HepG2 (cell line): ENCODE measurements around the gene PNLDC1. TPM values are rescaled to one million over a fixed set of nuclear protein-coding genes. Genes with fewer than 3 reads are reported as not detected.

ENCODE experiments used
- GMEB2 ChIP-seq: IDR thresholded peaks from 2 replicates; pipeline ENCODE4 v1.6.1; 2016; ENCODE audit warnings: missing biosample characterization, missing genetic modification reagents, low read depth
- RBFOX2 ChIP-seq: fragments of 200-400 bp; formaldehyde crosslinking; IDR thresholded peaks from 2 replicates; pipeline ENCODE4 v1.6.1; 2017; ENCODE audit warnings: low read depth, mild to moderate bottlenecking, low read length
- RFX5 ChIP-seq: IDR thresholded peaks from 2 replicates; pipeline ENCODE4 v1.6.1; 2011; ENCODE audit warnings: low read depth, low read length, improper control_type of control experiment
- THYN1 ChIP-seq: sonication (generic); formaldehyde crosslinking; IDR thresholded peaks from 2 replicates; pipeline ENCODE4 v1.8.1; 2023; ENCODE audit warnings: low read depth, mild to moderate bottlenecking, moderate library complexity, missing genetic modification reagents, borderline replicate concordance
- TIGD3 ChIP-seq: sonication (generic); formaldehyde crosslinking; IDR thresholded peaks from 2 replicates; pipeline ENCODE4 v1.5.1; 2020; ENCODE audit warnings: mild to moderate bottlenecking, missing genetic modification reagents, borderline replicate concordance
- ZIK1 ChIP-seq: sonication (generic); formaldehyde crosslinking; IDR thresholded peaks from 2 replicates; pipeline ENCODE4 v1.5.0; 2020; ENCODE audit warnings: mild to moderate bottlenecking, low read depth, missing genetic modification reagents, borderline replicate concordance
- ZNF496 ChIP-seq: sonication (generic); formaldehyde crosslinking; IDR thresholded peaks from 2 replicates; pipeline ENCODE4 v1.8.1; 2023; ENCODE audit warnings: mild to moderate bottlenecking, moderate library complexity, missing genetic modification reagents; ENCODE audit not compliant: insufficient replicate concordance
- ZNF503 ChIP-seq: sonication (generic); formaldehyde crosslinking; IDR thresholded peaks from 2 replicates; pipeline ENCODE4 v1.4.0; 2020; ENCODE audit warnings: missing genetic modification reagents
- ZNF768 ChIP-seq: sonication (generic); formaldehyde crosslinking; IDR thresholded peaks from 2 replicates; pipeline ENCODE4 v1.4.0; 2020; ENCODE audit warnings: missing genetic modification reagents
- ZNF777 ChIP-seq: sonication (generic); formaldehyde crosslinking; IDR thresholded peaks from 2 replicates; pipeline ENCODE4 v1.4.0; 2020; ENCODE audit warnings: missing genetic modification reagents
- polyA plus RNA-seq, 8 experiments: library from polyadenylated mRNA; depleted of rRNA in 3 of 8; stranded (reverse) in 7 of 8; unstranded in 1 of 8; fragments of >200 nt; fragmentation: Illumina TruSeq in 4 of 8; extraction: Trizol in 4 of 8; gene quantifications; 2 replicates each; pipeline versions ENCODE4 v1.2.1 to v1.2.3, GENCODE V29; 2011 to 2016; ENCODE audit warnings: low read depth in 4 of 8, missing spikeins in 1 of 8, mixed read lengths in 1 of 8; ENCODE audit not compliant: insufficient read depth in 1 of 8
- total RNA-seq, 5 experiments: library from RNA; depleted of rRNA; stranded (reverse); fragments of >200 nt; fragmentation: Illumina TruSeq; extraction: Trizol; gene quantifications; 2 replicates each; pipeline ENCODE4 v1.2.3, GENCODE V29; 2016; ENCODE audit warnings: low read depth in 1 of 5
- TF ChIP-seq, protein P1 (sequence below): IDR thresholded peaks from 2 replicates; pipeline ENCODE4 v1.6.1; 2012; ENCODE audit warnings: low read length, improper control_type of control experiment
- TF ChIP-seq, protein P2 (sequence below): sonication (generic); formaldehyde crosslinking; IDR thresholded peaks from 2 replicates; pipeline ENCODE4 v1.4.0; 2020; ENCODE audit warnings: missing genetic modification reagents, borderline replicate concordance
- TF ChIP-seq, protein P3 (sequence below): sonication (generic); formaldehyde crosslinking; IDR thresholded peaks from 2 replicates; pipeline ENCODE4 v1.4.0; 2020; ENCODE audit warnings: mild to moderate bottlenecking, missing genetic modification reagents

The PNLDC1 gene
- total and polyA plus RNA-seq, 2 of the 13 experiments (the other 11 are each of a cell fraction or from before 2014, with no cell fraction given) = not detected

GRCh38 chr6:159761873-159762680 lies 38.0 kb upstream of the PNLDC1 start, which contains the start of gene ACAT2 (continued):
- TF ChIP-seq, protein P1, sequence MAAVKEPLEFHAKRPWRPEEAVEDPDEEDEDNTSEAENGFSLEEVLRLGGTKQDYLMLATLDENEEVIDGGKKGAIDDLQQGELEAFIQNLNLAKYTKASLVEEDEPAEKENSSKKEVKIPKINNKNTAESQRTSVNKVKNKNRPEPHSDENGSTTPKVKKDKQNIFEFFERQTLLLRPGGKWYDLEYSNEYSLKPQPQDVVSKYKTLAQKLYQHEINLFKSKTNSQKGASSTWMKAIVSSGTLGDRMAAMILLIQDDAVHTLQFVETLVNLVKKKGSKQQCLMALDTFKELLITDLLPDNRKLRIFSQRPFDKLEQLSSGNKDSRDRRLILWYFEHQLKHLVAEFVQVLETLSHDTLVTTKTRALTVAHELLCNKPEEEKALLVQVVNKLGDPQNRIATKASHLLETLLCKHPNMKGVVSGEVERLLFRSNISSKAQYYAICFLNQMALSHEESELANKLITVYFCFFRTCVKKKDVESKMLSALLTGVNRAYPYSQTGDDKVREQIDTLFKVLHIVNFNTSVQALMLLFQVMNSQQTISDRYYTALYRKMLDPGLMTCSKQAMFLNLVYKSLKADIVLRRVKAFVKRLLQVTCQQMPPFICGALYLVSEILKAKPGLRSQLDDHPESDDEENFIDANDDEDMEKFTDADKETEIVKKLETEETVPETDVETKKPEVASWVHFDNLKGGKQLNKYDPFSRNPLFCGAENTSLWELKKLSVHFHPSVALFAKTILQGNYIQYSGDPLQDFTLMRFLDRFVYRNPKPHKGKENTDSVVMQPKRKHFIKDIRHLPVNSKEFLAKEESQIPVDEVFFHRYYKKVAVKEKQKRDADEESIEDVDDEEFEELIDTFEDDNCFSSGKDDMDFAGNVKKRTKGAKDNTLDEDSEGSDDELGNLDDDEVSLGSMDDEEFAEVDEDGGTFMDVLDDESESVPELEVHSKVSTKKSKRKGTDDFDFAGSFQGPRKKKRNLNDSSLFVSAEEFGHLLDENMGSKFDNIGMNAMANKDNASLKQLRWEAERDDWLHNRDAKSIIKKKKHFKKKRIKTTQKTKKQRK = no peak
- no peak for TF ChIP-seq ZNF496 (CRISPR knock-in tag)
- TF ChIP-seq, protein P2, sequence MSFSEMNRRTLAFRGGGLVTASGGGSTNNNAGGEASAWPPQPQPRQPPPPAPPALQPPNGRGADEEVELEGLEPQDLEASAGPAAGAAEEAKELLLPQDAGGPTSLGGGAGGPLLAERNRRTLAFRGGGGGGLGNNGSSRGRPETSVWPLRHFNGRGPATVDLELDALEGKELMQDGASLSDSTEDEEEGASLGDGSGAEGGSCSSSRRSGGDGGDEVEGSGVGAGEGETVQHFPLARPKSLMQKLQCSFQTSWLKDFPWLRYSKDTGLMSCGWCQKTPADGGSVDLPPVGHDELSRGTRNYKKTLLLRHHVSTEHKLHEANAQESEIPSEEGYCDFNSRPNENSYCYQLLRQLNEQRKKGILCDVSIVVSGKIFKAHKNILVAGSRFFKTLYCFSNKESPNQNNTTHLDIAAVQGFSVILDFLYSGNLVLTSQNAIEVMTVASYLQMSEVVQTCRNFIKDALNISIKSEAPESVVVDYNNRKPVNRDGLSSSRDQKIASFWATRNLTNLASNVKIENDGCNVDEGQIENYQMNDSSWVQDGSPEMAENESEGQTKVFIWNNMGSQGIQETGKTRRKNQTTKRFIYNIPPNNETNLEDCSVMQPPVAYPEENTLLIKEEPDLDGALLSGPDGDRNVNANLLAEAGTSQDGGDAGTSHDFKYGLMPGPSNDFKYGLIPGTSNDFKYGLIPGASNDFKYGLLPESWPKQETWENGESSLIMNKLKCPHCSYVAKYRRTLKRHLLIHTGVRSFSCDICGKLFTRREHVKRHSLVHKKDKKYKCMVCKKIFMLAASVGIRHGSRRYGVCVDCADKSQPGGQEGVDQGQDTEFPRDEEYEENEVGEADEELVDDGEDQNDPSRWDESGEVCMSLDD (CRISPR knock-in tag) = no peak; the same call in 1 of the 2 replicates
- peak; percentile 78 for TF ChIP-seq ZNF768 (CRISPR knock-in tag)
- peak; percentile 25; the same call in 1 of the 2 replicates for TF ChIP-seq TIGD3 (CRISPR knock-in tag)
- TF ChIP-seq RFX5 = peak; percentile 87
- TF ChIP-seq ZNF777 (CRISPR knock-in tag) = peak; percentile 44; the same call in 1 of the 2 replicates
- peak; percentile 58; the same call in 1 of the 2 replicates for TF ChIP-seq ZIK1 (CRISPR knock-in tag)
- TF ChIP-seq, protein P3, sequence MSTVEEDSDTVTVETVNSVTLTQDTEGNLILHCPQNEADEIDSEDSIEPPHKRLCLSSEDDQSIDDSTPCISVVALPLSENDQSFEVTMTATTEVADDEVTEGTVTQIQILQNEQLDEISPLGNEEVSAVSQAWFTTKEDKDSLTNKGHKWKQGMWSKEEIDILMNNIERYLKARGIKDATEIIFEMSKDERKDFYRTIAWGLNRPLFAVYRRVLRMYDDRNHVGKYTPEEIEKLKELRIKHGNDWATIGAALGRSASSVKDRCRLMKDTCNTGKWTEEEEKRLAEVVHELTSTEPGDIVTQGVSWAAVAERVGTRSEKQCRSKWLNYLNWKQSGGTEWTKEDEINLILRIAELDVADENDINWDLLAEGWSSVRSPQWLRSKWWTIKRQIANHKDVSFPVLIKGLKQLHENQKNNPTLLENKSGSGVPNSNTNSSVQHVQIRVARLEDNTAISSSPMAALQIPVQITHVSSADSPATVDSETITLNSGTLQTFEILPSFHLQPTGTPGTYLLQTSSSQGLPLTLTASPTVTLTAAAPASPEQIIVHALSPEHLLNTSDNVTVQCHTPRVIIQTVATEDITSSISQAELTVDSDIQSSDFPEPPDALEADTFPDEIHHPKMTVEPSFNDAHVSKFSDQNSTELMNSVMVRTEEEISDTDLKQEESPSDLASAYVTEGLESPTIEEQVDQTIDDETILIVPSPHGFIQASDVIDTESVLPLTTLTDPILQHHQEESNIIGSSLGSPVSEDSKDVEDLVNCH (CRISPR knock-in tag) = no peak
- peak; percentile 98 for TF ChIP-seq RBFOX2
- peak; percentile 82; the same call in 1 of the 2 replicates for TF ChIP-seq ZNF503 (CRISPR knock-in tag)
- no peak; the same call in 1 of the 2 replicates for TF ChIP-seq GMEB2 (CRISPR knock-in tag)
- TF ChIP-seq THYN1 = 0 out of 2 replicates have a peak, but pooled peaks have one; percentile 26
